GM23338 (cell line): Measurements from ENCODE around the gene SLC24A4. TPM values are rescaled to one million over a fixed set of nuclear protein-coding genes. Genes with fewer than 3 reads are reported as not detected.

Source experiments
- ATAC-seq: fragments of 200-7000 bp; cut with Tn5 transposase; 3 replicates; pipeline ENCODE4 v1.9.1; 2020
- DNase-seq: peaks from one replicate; pipeline ENCODE4 v3.0.0-alpha.2; 2015; ENCODE audit warnings: low spot score
- H2AFZ ChIP-seq: fragments of 200-600 bp; sonication (generic); 2 replicates; pipeline ENCODE4 v1.8.0; 2016; ENCODE audit warnings: antibody characterized with exemption, mild to moderate bottlenecking, moderate library complexity
- H3F3A ChIP-seq: fragments of 200-600 bp; sonication (generic); replicated peaks from 2 replicates; pipeline ENCODE4 v1.8.0; 2017; ENCODE audit warnings: antibody characterized with exemption, mixed run types, low read depth
- H3K27ac ChIP-seq: fragments of 200-600 bp; sonication (generic); 2 replicates; pipeline ENCODE4 v1.6.1; 2016; ENCODE audit warnings: low read depth
- H3K27me3 ChIP-seq: fragments of 200-600 bp; sonication (generic); 2 replicates; pipeline ENCODE4 v1.8.0; 2016; ENCODE audit warnings: mild to moderate bottlenecking, mixed run types, moderate library complexity; ENCODE audit not compliant: insufficient read depth
- H3K36me3 ChIP-seq: fragments of 200-600 bp; sonication (generic); 2 replicates; pipeline ENCODE4 v1.8.0; 2016; ENCODE audit warnings: mild to moderate bottlenecking; ENCODE audit not compliant: insufficient read depth
- H3K4me1 ChIP-seq: fragments of 200-600 bp; sonication (generic); 2 replicates; pipeline ENCODE4 v1.8.0; 2016; ENCODE audit warnings: mild to moderate bottlenecking, moderate library complexity; ENCODE audit not compliant: insufficient read depth
- H3K4me2 ChIP-seq: fragments of 200-600 bp; sonication (generic); 2 replicates; pipeline ENCODE4 v1.7.1; 2017; ENCODE audit warnings: mixed run types
- H3K4me3 ChIP-seq: fragments of 200-600 bp; sonication (generic); 2 replicates; pipeline ENCODE4 v1.6.1; 2016; ENCODE audit warnings: mixed run types
- H3K79me2 ChIP-seq: fragments of 200-600 bp; sonication (generic); replicated peaks from 2 replicates; pipeline ENCODE4 v1.8.0; 2017; ENCODE audit warnings: mild to moderate bottlenecking; ENCODE audit not compliant: insufficient read depth
- H3K9me2 ChIP-seq: fragments of 200-600 bp; sonication (generic); 2 replicates; pipeline ENCODE4 v1.8.0; 2017; ENCODE audit not compliant: insufficient read depth
- H4K20me1 ChIP-seq: fragments of 200-600 bp; sonication (generic); replicated peaks from 2 replicates; pipeline ENCODE4 v1.8.0; 2017; ENCODE audit warnings: mild to moderate bottlenecking; ENCODE audit not compliant: insufficient read depth
- H3K27ac Mint-ChIP-seq: 2 replicates; pipeline ENCODE4 v1.8.0; 2020; ENCODE audit warnings: inconsistent platforms, mild to moderate bottlenecking, moderate library complexity, mixed read lengths
- H3K27me3 Mint-ChIP-seq: 3 replicates; pipeline ENCODE4 v1.8.0; 2022; ENCODE audit warnings: low read depth, mild to moderate bottlenecking, moderate library complexity, mixed read lengths, inconsistent platforms; ENCODE audit not compliant: insufficient read depth, poor library complexity
- H3K36me3 Mint-ChIP-seq: 3 replicates; pipeline ENCODE4 v1.8.0; 2021; ENCODE audit warnings: low read depth, mild to moderate bottlenecking, inconsistent platforms, moderate library complexity, mixed read lengths
- H3K4me1 Mint-ChIP-seq: 3 replicates; pipeline ENCODE4 v1.8.0; 2020; ENCODE audit warnings: mild to moderate bottlenecking, inconsistent platforms, mixed read lengths
- H3K4me3 Mint-ChIP-seq: 3 replicates; pipeline ENCODE4 v1.8.0; 2021; ENCODE audit warnings: moderate library complexity, mild to moderate bottlenecking, inconsistent platforms, mixed read lengths
- H3K9me3 Mint-ChIP-seq: 3 replicates; pipeline ENCODE4 v1.8.0; 2020; ENCODE audit warnings: moderate library complexity, mild to moderate bottlenecking, inconsistent platforms, mixed read lengths
- EZH2 ChIP-seq: fragments of 200-600 bp; sonication (generic); IDR thresholded peaks from one replicate; pipeline ENCODE4 v1.8.0; 2017; ENCODE audit warnings: antibody characterized with exemption, mild to moderate bottlenecking, low read depth; ENCODE audit not compliant: unreplicated experiment
- EZH2phosphoT487 ChIP-seq: fragments of 200-600 bp; sonication (generic); IDR thresholded peaks from one replicate; pipeline ENCODE4 v1.8.1; 2018; ENCODE audit warnings: antibody characterized with exemption; ENCODE audit not compliant: unreplicated experiment
- JUNB ChIP-seq: IDR thresholded peaks from one replicate; pipeline ENCODE4 v1.6.1; 2016; ENCODE audit warnings: antibody characterized with exemption; ENCODE audit not compliant: unreplicated experiment
- NANOG ChIP-seq: IDR thresholded peaks from 2 replicates; pipeline ENCODE4 v1.6.1; 2016; ENCODE audit warnings: antibody characterized with exemption, borderline replicate concordance
- STAT1 ChIP-seq: IDR thresholded peaks from one replicate; pipeline ENCODE4 v1.6.1; 2016; ENCODE audit warnings: antibody characterized with exemption; ENCODE audit not compliant: unreplicated experiment
- ZNF114 ChIP-seq: fragments of 250-450 bp; sonication (Bioruptor Pico); IDR thresholded peaks from 2 replicates; pipeline ENCODE4 v1.5.0; 2020; ENCODE audit warnings: mild to moderate bottlenecking, moderate library complexity
- ZNF331 ChIP-seq: fragments of 250-450 bp; sonication (Bioruptor Pico); IDR thresholded peaks from 2 replicates; pipeline ENCODE4 v1.5.0; 2020; ENCODE audit warnings: low read depth, mild to moderate bottlenecking, moderate library complexity
- polyA plus RNA-seq: library from polyadenylated mRNA; unstranded; fragments of >200 nt; fragmentation: Nextera tagmentation; extraction: Ambion mirVana; gene quantifications from 2 replicates; pipeline ENCODE4 v1.2.1, GENCODE V29; 2016
- total RNA-seq: library from RNA; depleted of rRNA; stranded (reverse); fragments of >200 nt; shearing (Covaris generic); gene quantifications from 2 replicates; pipeline ENCODE4 v1.2.3, GENCODE V29; 2014
- TF ChIP-seq, protein P1 (sequence below), 2 experiments: fragments of 200-600 bp in 1 of 2; sonication (generic) in 1 of 2; conservative IDR thresholded peaks; 2 replicates each; pipeline versions ENCODE4 v1.5.1 to v1.6.1; 2016 to 2017; ENCODE audit warnings: antibody characterized with exemption in 2 of 2, low read depth in 2 of 2, mild to moderate bottlenecking in 2 of 2, moderate library complexity in 1 of 2
- TF ChIP-seq, protein P2 (sequence below): IDR thresholded peaks from 2 replicates; pipeline ENCODE4 v1.6.1; 2016; ENCODE audit warnings: antibody characterized with exemption
- TF ChIP-seq, protein P3 (sequence below): IDR thresholded peaks from one replicate; pipeline ENCODE4 v1.6.1; 2018; ENCODE audit warnings: antibody characterized with exemption; ENCODE audit not compliant: unreplicated experiment

The SLC24A4 gene
- total and polyA plus RNA-seq, 2 experiments from 2014 or later, result 0.06 to 0.38 TPM

DNA sequence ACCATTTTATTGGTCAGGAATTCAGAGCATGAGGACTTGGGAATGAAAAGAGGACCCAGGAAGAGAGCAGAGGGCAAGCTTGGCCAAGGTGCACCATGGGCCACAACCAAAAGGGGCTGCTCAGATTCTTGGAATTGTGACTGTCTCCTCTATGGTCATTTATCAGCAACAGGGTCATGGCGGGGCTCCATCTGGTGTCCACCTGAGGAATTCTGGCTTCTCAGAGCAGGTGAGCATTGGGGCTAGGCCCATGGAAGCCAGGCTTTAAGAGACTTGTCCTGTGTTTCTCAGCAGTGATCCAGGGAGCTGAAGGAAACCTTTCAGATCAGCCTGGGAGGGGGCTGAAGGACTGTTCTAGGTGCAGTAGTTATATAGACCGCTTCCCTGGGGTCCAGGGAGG, 188.0 kb downstream of the SLC24A4 start (continued):
- no peak for TF ChIP-seq ZNF331 (CRISPR knock-in tag)
- no peak for TF ChIP-seq EZH2
- TF ChIP-seq JUNB, result no peak
- TF ChIP-seq, protein P1, sequence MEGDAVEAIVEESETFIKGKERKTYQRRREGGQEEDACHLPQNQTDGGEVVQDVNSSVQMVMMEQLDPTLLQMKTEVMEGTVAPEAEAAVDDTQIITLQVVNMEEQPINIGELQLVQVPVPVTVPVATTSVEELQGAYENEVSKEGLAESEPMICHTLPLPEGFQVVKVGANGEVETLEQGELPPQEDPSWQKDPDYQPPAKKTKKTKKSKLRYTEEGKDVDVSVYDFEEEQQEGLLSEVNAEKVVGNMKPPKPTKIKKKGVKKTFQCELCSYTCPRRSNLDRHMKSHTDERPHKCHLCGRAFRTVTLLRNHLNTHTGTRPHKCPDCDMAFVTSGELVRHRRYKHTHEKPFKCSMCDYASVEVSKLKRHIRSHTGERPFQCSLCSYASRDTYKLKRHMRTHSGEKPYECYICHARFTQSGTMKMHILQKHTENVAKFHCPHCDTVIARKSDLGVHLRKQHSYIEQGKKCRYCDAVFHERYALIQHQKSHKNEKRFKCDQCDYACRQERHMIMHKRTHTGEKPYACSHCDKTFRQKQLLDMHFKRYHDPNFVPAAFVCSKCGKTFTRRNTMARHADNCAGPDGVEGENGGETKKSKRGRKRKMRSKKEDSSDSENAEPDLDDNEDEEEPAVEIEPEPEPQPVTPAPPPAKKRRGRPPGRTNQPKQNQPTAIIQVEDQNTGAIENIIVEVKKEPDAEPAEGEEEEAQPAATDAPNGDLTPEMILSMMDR (conservative IDR thresholded peaks at IDR 0.05; ENCODE audit: low read depth in 2 of 2), result peak; percentile 51 to 73

DNA sequence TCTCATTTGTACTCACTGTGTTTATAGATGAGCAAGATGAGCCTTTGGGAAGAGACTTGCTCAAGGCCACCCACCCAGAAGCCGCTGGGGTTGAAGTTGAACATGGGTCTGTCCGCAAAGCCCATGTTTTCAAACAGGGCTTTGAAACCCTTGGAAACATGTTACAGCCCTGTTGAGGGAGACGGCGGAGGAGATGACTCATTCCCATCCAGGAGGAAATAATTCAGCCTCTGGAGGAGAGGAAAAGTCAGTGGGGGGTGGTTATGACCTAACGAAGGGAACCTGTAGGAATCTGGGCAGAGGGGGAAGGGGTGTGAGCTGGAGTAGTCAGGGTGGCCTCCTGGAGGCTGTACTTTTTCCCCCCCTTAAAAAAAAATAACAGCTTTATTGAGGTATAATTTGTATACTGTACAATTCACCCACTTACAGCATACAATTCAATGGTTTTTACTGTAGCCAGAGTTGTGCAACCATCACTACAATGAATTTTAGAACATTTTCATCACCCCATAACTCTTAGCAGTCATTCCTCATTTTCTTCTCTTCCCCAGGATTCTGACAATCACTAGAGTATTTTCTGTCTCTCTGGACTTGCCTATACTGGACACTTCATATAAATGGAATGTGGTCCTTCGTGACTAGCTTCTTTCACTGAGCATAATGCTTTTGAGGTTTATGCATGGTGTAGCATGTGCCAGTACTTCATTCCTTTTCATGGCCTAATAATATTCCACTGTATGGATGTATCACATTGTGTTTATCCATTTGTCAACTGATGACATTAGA, 188.7 kb downstream of the SLC24A4 start:
- H3K27ac Mint-ChIP-seq, result no peak overlapping the region
- no peaks in the 10 kb centered on the region for H3K36me3 ChIP-seq
- no peak overlapping the region for H3K4me3 Mint-ChIP-seq
- no peak overlapping the region for H2AFZ ChIP-seq
- no peak for DNase-seq
- H3K27me3 Mint-ChIP-seq, result peaks cover 22% of the 10 kb centered on the region
- no peak overlapping the region for H3K4me3 ChIP-seq
- 0 out of 2 replicates have a peak, but pooled peaks cover 3% of the 10 kb centered on the region for H3F3A ChIP-seq
- peaks cover 8% of the 10 kb centered on the region for H3K4me1 Mint-ChIP-seq
- ATAC-seq, result no peak
- H3K9me3 Mint-ChIP-seq, result no peaks in the 10 kb centered on the region
- no peaks in the 10 kb centered on the region for H3K36me3 Mint-ChIP-seq
- H3K79me2 ChIP-seq, result no peaks in the 10 kb centered on the region
- no peaks in the 10 kb centered on the region for H4K20me1 ChIP-seq
- no peak overlapping the region for H3K4me2 ChIP-seq
- no peak overlapping the region for H3K27ac ChIP-seq
- H3K4me1 ChIP-seq, result no peaks in the 10 kb centered on the region; the same call in 1 of the 2 replicates
- no peaks in the 10 kb centered on the region for H3K9me2 ChIP-seq
- H3K27me3 ChIP-seq, result peaks cover 40% of the 10 kb centered on the region
- no peak for TF ChIP-seq ZNF114 (CRISPR knock-in tag)
- TF ChIP-seq, protein P1 (conservative IDR thresholded peaks at IDR 0.05; ENCODE audit: low read depth in 2 of 2), result no peak
- no peak for TF ChIP-seq JUNB
- no peak for TF ChIP-seq STAT1
- TF ChIP-seq, protein P2, sequence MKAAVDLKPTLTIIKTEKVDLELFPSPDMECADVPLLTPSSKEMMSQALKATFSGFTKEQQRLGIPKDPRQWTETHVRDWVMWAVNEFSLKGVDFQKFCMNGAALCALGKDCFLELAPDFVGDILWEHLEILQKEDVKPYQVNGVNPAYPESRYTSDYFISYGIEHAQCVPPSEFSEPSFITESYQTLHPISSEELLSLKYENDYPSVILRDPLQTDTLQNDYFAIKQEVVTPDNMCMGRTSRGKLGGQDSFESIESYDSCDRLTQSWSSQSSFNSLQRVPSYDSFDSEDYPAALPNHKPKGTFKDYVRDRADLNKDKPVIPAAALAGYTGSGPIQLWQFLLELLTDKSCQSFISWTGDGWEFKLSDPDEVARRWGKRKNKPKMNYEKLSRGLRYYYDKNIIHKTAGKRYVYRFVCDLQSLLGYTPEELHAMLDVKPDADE, result no peak
- TF ChIP-seq EZH2, result no peak
- TF ChIP-seq, protein P3, sequence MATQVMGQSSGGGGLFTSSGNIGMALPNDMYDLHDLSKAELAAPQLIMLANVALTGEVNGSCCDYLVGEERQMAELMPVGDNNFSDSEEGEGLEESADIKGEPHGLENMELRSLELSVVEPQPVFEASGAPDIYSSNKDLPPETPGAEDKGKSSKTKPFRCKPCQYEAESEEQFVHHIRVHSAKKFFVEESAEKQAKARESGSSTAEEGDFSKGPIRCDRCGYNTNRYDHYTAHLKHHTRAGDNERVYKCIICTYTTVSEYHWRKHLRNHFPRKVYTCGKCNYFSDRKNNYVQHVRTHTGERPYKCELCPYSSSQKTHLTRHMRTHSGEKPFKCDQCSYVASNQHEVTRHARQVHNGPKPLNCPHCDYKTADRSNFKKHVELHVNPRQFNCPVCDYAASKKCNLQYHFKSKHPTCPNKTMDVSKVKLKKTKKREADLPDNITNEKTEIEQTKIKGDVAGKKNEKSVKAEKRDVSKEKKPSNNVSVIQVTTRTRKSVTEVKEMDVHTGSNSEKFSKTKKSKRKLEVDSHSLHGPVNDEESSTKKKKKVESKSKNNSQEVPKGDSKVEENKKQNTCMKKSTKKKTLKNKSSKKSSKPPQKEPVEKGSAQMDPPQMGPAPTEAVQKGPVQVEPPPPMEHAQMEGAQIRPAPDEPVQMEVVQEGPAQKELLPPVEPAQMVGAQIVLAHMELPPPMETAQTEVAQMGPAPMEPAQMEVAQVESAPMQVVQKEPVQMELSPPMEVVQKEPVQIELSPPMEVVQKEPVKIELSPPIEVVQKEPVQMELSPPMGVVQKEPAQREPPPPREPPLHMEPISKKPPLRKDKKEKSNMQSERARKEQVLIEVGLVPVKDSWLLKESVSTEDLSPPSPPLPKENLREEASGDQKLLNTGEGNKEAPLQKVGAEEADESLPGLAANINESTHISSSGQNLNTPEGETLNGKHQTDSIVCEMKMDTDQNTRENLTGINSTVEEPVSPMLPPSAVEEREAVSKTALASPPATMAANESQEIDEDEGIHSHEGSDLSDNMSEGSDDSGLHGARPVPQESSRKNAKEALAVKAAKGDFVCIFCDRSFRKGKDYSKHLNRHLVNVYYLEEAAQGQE, result no peak
- TF ChIP-seq ZNF331 (CRISPR knock-in tag), result no peak
- no peak for TF ChIP-seq EZH2phosphoT487
- no peak for TF ChIP-seq NANOG
